22Rv1 (cell line): Measurements from ENCODE around the gene MGAT5.

Experiments
- H3K27ac ChIP-seq: fragments of 450-650 bp; 2 replicates; pipeline ENCODE4 v1.5.1; 2017
- ZFX ChIP-seq: fragments of 450-650 bp; IDR thresholded peaks from 2 replicates; pipeline ENCODE4 v1.6.1; 2017; ENCODE audit warnings: antibody characterized with exemption, borderline replicate concordance
- TF ChIP-seq, protein P1 (sequence below): fragments of 450-650 bp; IDR thresholded peaks from 2 replicates; pipeline ENCODE4 v1.5.1; 2017; ENCODE audit warnings: mild to moderate bottlenecking

The MGAT5 gene

DNA sequence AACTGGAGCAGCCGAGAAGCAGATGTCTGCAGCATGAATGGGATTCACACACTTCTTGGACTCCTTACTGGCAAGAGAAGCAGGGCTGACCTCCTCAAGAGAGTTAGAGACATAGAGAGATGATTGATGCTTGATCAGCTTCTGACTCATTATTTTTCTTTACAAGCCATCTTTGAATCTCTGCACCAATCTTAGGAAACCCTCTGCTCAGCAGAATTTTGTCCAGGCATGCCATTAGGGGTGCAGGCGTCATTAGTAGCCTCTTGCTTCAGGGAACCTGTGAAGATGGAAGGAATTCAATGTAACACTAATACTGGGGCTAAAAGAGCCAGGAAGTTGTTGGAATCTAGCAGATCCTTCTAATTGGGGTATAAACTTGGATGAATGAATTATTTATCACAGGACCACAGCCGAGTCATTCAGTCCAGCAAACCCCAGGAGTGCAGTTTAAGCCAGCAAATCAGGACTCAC is 151.8 kb downstream of the MGAT5 start:
- no peak overlapping the region for H3K27ac ChIP-seq
- TF ChIP-seq, protein P1, sequence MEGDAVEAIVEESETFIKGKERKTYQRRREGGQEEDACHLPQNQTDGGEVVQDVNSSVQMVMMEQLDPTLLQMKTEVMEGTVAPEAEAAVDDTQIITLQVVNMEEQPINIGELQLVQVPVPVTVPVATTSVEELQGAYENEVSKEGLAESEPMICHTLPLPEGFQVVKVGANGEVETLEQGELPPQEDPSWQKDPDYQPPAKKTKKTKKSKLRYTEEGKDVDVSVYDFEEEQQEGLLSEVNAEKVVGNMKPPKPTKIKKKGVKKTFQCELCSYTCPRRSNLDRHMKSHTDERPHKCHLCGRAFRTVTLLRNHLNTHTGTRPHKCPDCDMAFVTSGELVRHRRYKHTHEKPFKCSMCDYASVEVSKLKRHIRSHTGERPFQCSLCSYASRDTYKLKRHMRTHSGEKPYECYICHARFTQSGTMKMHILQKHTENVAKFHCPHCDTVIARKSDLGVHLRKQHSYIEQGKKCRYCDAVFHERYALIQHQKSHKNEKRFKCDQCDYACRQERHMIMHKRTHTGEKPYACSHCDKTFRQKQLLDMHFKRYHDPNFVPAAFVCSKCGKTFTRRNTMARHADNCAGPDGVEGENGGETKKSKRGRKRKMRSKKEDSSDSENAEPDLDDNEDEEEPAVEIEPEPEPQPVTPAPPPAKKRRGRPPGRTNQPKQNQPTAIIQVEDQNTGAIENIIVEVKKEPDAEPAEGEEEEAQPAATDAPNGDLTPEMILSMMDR: no peak
- TF ChIP-seq ZFX: no peak

DNA sequence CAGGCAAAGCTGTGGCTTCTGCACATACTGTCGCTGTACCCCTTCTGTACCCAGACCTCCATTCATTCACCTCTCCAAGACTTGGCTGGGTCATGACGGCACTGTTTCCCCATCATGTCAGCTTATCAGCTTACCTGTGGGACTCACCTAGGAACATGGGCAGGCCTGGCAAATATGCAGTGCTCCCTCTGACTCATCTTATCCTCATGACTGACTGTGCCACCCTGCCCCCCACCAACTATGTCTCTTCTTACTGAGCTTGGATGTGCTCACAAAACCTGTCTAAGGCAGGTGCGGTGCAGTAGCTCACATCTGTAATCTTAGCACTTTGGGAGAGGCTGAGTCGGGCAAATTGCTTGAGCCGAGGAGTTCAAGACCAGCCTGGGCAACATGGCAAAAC is 152.4 kb downstream of the MGAT5 start:
- no peak for TF ChIP-seq ZFX
- TF ChIP-seq, protein P1: no peak
- H3K27ac ChIP-seq: no peak overlapping the region

DNA sequence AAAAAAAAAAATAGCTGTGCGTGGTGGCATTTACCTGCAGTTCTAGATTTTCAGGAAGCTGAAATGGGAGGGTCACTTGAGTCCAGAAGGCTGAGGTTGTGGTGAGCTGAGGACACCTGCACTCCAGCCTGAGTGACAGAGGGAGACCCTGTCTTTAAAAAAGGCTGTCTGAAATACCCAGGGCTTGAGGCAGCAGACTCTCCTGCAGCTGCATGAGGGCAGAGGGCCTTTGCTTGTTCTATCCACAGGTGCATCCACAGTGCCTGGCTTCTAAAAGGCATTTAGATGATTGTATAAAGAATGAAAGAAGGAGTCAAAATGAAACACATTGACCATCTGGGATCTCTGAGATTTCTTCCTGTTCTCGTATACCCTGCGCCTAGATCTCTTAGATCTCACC is 152.9 kb downstream of the MGAT5 start:
- no peak overlapping the region for H3K27ac ChIP-seq
- TF ChIP-seq ZFX: no peak

GRCh38 chr2:134407154-134407890 is 153.4 kb downstream of the MGAT5 start:
- H3K27ac ChIP-seq: no peak overlapping the region
- TF ChIP-seq, protein P1: no peak
- TF ChIP-seq ZFX: no peak

- TF ChIP-seq, protein P1: no peak
- TF ChIP-seq ZFX: no peak
- no peak overlapping the region for H3K27ac ChIP-seq
These were observed 154.5 kb downstream of the MGAT5 start for GRCh38 chr2:134408386-134408785.

DNA sequence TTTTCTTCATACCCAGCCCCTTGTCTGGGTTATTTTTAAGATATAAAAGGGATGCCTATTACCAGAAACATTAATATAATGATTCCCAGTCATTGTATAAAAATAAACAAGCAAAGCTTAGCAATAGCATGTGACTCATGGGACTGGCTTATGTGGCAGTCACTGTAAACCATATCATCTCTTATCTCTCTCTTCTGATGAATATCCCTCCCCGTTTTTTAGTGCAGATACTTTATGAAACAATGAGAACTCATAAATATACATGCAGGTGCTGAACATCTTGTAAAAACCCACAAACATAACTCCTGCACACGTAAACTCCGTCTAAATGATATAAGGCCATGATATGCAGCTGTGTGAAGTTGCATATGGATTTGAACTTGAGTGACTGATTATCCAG is 154.9 kb downstream of the MGAT5 start:
- no peak overlapping the region for H3K27ac ChIP-seq
- no peak for TF ChIP-seq ZFX
- TF ChIP-seq, protein P1: no peak

GRCh38 chr2:134410006-134410405 is 156.1 kb downstream of the MGAT5 start:
- no peak overlapping the region for H3K27ac ChIP-seq

More at GRCh38 chr2:134410006-134410405, 156.1 kb downstream of the MGAT5 start:
- no peak for TF ChIP-seq ZFX
- TF ChIP-seq, protein P1: no peak
